ENCODE data around the gene EPHB3.

DNA sequence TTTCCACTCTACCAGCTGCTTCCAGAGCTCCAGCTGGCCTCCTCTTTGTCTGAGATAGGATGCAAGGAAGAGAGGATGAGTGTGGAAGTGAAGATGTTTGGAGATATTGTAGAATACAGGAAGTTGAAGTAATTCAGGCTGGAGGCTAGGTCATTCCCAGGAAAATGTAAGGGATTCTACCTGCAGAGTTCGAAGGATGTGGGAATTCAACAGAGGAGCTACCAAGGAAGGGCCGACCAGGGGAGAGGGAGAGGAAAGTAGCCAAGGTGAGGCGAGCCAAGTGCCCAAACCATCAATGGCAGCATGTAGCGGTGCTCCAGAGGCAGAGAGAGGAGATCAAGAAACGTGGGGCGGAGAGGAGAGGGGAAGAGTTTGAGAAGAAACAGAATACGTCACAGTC, 49.0 kb upstream of the EPHB3 start:
- TF ChIP-seq, protein P1, sequence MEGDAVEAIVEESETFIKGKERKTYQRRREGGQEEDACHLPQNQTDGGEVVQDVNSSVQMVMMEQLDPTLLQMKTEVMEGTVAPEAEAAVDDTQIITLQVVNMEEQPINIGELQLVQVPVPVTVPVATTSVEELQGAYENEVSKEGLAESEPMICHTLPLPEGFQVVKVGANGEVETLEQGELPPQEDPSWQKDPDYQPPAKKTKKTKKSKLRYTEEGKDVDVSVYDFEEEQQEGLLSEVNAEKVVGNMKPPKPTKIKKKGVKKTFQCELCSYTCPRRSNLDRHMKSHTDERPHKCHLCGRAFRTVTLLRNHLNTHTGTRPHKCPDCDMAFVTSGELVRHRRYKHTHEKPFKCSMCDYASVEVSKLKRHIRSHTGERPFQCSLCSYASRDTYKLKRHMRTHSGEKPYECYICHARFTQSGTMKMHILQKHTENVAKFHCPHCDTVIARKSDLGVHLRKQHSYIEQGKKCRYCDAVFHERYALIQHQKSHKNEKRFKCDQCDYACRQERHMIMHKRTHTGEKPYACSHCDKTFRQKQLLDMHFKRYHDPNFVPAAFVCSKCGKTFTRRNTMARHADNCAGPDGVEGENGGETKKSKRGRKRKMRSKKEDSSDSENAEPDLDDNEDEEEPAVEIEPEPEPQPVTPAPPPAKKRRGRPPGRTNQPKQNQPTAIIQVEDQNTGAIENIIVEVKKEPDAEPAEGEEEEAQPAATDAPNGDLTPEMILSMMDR (IDR thresholded peaks at IDR 0.05): no peak
- no peak for TF ChIP-seq POLR2A (IDR thresholded peaks at IDR 0.05)
